CD4-positive, alpha-beta T cell treated with Interleukin-10 for 1 hour (primary cell): ENCODE measurements around the gene STAC.
"Not testable (repeated sequence)": the region's sequence is repeated elsewhere in the genome, so short reads cannot be mapped to it uniquely, and the experiment has no call there.

Experiments
- DNase-seq: peaks from one replicate; pipeline ENCODE4 v3.0.0-alpha.2; 2020

The STAC gene

DNA sequence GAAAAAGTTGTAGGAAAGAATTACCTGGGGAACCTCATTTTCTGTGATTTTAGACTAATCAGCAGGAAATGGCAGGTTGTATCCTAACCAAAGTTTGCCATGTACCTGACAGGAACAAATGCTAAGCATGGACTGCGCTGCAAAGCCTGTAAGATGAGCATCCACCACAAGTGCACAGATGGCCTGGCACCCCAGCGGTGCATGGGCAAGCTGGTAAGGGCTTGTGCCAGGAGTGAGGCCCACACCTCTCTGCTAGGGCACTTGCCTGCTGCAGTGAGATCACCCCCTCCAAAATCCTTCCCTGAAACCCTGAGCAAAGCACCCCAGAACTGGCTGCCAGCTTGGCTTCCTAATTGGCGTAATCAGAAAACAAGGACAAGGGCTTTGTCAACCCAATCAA lies 102.6 kb downstream of the STAC start:
- no peak for DNase-seq

- no peak for DNase-seq
Observed at GRCh38 chr3:36483709-36484108, 103.4 kb downstream of the STAC start.

GRCh38 chr3:36484386-36484785 lies 104.1 kb downstream of the STAC start:
- no peak for DNase-seq

DNA sequence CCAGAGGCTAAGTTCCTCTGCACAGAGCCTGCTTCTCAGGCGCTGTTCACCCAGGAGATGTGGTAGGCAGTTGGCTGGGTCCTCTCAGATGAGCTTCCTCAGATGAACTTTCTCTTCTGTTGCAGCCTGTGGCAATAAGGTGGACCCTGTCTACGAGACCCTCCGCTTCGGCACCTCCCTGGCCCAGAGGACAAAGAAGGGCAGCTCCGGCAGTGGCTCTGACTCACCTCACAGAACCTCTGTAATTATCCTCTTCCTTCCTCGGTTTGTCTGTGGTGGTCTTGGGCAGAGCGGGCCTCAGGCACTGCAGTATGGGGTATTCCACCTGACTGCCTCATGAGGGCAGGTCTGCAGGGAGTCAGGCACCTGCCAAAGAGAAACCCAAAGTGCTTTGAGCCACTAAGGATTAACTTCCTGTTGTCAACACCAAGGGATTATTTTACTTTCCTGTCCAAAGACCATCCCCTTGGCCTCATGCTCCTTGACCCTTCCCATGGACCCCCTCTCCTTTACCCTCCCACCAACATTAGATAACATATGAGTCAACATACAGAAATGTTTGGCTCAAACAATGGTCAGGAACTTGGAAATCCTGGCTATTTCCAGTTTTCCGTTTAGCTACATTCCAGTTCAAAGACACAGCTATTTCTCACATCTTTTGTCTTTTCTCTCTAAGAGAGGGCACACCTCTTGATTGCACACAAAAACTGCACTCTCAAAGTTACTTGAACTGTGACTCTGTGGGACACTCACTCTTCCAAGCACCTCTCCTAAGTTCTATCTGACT lies 105.9 kb downstream of the STAC start:
- no peak for DNase-seq

GRCh38 chr3:36487616-36488015 lies 107.3 kb downstream of the STAC start:
- no peak for DNase-seq

DNA sequence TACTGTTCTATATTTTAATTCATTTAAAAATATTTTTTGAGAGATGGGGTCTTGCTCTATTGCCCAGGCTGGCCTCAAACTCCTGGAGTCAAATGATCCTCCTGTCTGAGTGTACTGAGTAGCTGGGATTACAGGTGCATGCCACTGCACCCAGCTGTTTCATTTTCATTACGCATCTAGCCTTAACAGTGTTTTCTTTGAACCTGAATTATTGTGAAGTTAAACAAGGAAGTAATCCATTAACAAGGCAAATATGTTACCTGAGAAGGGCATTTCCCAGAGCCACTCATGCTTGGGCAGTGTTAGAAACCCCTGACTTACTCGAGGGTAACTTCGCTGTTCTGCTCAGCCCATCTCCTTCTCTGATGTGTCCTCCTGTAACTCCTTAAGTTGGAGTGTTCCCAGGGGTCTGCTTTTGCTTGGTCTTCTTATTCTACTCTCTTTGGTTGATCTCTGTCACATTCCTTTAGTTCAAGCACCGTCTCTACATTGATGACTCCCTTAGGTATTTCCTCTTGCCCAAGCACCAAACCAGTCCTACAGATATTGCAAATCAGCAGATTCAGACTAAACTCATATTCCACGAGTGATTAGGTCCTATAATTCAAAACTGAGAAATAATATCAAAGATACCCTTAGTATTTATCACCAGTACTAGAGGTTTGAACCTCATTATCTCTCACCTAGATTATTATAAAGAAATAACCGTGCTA lies 107.9 kb downstream of the STAC start:
- DNase-seq: no peak

GRCh38 chr3:36489101-36489500 lies 108.8 kb downstream of the STAC start:
- DNase-seq: no peak

- no peak for DNase-seq
Observed at GRCh38 chr3:36489679-36490425, 109.5 kb downstream of the STAC start.

DNA sequence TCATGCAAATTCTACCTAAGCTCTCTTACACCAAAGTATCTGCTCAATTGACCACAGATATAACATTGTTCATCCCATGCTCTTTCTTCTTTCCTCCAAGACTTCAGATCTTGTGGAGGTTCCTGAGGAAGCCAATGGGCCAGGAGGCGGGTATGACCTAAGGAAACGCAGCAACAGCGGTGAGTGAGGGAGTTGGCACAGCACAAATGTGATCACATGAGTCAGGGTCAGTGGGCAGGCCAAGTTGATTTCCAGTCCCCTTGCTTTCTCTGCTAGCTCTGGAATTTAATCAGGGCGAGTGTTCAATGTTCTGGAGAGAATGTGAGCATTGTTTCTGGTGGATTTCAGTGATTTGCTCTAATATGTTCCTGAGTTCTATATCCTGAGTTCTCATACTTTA lies 112.7 kb downstream of the STAC start:
- DNase-seq: no peak

- no peak for DNase-seq
Observed at GRCh38 chr3:36494461-36495109, 114.3 kb downstream of the STAC start.

DNA sequence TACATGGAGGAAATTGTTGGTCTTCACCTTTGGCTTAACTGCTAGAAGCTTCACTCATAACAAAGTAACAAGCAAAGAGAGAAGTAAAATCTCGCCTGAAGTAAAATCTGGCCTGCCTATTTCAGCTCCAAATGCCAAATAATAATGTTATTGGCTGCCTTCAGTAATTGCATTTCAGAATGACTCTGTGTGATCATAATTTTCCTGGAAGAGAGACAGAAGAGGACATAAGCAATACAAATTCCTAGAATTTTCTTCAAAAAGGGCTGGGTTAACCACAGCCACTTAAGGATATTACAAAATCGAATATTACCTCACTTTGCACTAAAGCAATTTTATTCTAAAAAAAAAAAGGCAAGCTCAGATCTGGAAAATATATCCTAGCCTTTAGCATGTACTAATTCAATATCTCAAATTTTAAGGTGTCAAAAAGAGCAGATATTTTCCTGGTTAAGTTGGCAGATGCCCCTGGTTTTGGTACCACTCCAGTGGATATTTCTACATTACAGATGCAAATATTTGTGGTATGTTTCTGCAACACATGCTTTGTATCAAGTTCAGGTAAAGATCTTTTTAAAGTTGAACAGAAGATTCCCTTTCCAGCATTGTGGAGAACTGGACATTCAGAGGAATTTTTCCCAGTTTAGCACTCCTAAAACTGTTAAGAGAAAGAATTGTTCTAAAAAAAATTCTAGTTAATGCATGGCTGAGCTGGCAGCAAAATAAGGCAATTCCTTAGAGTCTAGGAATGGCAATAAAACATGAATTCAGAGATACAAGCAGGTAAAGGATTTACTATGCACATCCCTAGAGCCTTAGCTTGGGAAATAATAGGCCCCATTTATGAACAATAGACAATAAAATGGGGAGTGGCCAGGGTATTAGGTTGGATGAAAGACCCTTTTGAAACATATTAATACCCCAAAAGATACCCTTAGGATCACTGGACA lies 116.7 kb downstream of the STAC start:
- no peak for DNase-seq

DNA sequence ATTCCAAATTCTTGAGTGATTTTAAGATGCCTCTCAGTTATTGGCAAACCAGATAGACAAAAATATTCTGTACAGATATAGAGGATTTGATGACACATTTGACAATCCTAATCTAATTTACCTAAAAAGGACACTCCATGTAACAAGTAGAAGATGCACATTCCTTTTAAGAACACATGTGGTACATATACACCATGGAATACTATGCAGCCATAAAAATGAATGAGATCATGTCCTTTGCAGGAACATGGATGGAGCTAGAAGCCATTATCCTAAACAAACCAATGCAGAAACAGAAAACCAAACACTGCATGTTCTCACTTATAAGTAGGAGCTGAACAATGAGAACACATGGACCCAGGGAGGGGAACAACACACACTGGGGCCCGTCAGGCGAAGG lies 119.7 kb downstream of the STAC start:
- not testable (repeated sequence) for DNase-seq

- DNase-seq: no peak
Observed at GRCh38 chr3:36501616-36502015, 121.3 kb downstream of the STAC start.

GRCh38 chr3:36505393-36505792 lies 125.1 kb downstream of the STAC start:
- no peak for DNase-seq

DNA sequence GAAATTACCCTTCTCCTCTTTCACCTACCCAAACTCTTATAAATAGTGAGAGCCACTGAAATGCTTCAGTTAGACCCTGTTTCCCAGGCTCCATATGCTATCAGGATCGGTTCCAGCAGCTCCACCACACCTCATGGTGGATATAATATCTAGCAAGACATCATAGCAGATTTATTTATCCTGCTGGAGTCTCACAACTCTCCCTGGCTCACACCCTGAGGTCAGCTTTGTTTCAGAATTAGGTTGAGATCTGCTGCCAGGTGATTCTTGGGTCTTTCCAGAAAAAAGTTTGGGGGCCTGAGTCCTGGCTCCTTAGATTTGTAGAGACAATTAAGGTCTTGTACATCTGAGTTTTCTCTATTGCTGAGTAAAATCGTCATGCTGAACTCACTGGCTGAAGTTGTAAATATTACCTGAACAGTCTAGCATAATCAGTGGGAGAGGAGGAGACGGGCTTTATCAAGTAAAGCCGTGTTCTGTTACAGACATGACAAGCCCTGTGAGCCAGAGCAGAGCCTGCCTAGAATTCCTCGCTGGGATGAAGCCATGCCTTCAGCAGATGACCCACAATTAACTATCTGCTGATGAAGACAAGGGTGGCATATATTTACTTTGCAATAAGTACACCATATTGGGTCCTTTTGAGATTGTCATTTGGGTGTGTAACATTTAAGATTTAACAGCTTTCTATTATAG lies 131.6 kb downstream of the STAC start:
- no peak for DNase-seq

- DNase-seq: no peak
Observed at GRCh38 chr3:36512555-36512954, 132.3 kb downstream of the STAC start.

GRCh38 chr3:36514171-36514570 lies 133.9 kb downstream of the STAC start:
- no peak for DNase-seq

DNA sequence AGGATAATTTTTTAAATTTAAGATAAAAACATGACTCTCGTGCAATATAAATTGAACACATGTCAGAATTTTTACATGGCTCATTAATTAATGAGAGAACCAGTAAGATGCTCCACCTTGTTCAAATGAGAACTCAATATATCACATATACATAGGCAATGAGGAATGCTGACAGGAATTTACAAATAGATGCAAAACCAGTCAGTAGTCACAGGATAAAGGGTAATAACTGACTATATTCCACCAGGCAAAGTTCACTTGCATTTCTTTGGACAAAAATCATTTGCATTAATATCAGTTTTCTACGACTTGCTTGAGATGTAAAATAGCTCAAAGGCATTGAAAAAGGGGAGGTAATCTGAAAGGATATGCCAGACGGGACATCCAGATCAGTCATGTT lies 139.4 kb downstream of the STAC start:
- DNase-seq: no peak

- DNase-seq: no peak
Observed at GRCh38 chr3:36520241-36521006, 140.1 kb downstream of the STAC start.

- DNase-seq: no peak
Observed at GRCh38 chr3:36521007-36521379, 140.7 kb downstream of the STAC start.

DNA sequence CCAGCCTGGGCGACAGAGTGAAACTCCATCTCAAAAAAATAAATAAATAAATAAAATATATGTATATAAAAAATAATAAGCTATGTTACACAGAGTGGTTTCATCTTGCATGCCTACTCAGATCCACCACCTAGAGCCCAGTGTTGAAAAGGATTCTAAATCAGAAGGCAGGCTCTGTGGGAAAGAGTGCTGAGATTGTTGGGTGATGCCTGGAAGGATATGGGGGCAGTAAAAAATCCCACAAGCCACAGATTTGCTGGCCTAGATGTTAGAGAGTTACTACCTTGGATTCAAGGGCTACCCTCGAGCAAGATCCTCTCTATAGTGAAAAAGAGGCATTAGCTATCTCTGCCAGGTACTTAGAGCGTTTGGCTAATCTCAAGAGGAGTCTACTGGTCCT lies 144.3 kb downstream of the STAC start:
- DNase-seq: no peak
